Activated CD4-positive, alpha-beta T cell treated with anti-CD3 and anti-CD28 coated beads for 36 hours (primary cell): ENCODE measurements around the gene ZNF680. TPM values are rescaled to one million over a fixed set of nuclear protein-coding genes. Genes with fewer than 3 reads are reported as not detected.
"Not testable (repeated sequence)": the region's sequence is repeated elsewhere in the genome, so short reads cannot be mapped to it uniquely, and the experiment has no call there.

Experiments used
- ATAC-seq: fragments of 200-7000 bp; cut with Tn5 transposase; one replicate; pipeline ENCODE4 v1.10.0; 2021; ENCODE audit warnings: mild to moderate bottlenecking, moderate library complexity
- CTCF ChIA-PET: fragments of 350-600 bp; sonication (Branson Sonifier 250); formaldehyde crosslinking; loops from one replicate; lab custom pipeline; 2021; ENCODE audit warnings: antibody characterized with exemption; lab: Charles Lee
- POLR2A ChIA-PET: fragments of 350-600 bp; sonication (Branson Sonifier 250); formaldehyde crosslinking; loops from one replicate; lab custom pipeline; 2021; ENCODE audit warnings: antibody characterized with exemption, inconsistent platforms; lab: Charles Lee
- DNase-seq: peaks from one replicate; pipeline ENCODE4 v3.0.0-alpha.2; 2020
- H3K27ac Mint-ChIP-seq: one replicate; pipeline ENCODE4 v1.8.0; 2021; ENCODE audit warnings: mixed read lengths
- H3K27me3 Mint-ChIP-seq: one replicate; pipeline ENCODE4 v1.8.0; 2021; ENCODE audit warnings: mixed read lengths
- H3K36me3 Mint-ChIP-seq: one replicate; pipeline ENCODE4 v1.8.0; 2021; ENCODE audit warnings: low read depth, mixed read lengths
- H3K4me1 Mint-ChIP-seq: one replicate; pipeline ENCODE4 v1.8.0; 2021; ENCODE audit warnings: mixed read lengths
- H3K4me3 Mint-ChIP-seq: one replicate; pipeline ENCODE4 v1.8.0; 2021; ENCODE audit warnings: mild to moderate bottlenecking, moderate library complexity, mixed read lengths
- H3K9me3 Mint-ChIP-seq: one replicate; pipeline ENCODE4 v1.8.0; 2021; ENCODE audit warnings: low read depth, mixed read lengths
- intact Hi-C, 2 experiments: fragments of 100-400 bp; cut with DNase I in 1 of 2; cut with micrococcal nuclease in 1 of 2; formaldehyde crosslinking; loops; one replicate each; pipeline versions ENCODE4 v1.14.2 to v1.15.1; 2022 to 2024; cut with DNase I, micrococcal nuclease
- total RNA-seq, 2 experiments: library from RNA; stranded (reverse); gene quantifications; one replicate each; pipeline ENCODE4 v1.2.3, GENCODE V29; 2021

The ZNF680 gene
- total RNA-seq, 2 experiments from 2014 or later, result 12.5 to 12.6 TPM

DNA sequence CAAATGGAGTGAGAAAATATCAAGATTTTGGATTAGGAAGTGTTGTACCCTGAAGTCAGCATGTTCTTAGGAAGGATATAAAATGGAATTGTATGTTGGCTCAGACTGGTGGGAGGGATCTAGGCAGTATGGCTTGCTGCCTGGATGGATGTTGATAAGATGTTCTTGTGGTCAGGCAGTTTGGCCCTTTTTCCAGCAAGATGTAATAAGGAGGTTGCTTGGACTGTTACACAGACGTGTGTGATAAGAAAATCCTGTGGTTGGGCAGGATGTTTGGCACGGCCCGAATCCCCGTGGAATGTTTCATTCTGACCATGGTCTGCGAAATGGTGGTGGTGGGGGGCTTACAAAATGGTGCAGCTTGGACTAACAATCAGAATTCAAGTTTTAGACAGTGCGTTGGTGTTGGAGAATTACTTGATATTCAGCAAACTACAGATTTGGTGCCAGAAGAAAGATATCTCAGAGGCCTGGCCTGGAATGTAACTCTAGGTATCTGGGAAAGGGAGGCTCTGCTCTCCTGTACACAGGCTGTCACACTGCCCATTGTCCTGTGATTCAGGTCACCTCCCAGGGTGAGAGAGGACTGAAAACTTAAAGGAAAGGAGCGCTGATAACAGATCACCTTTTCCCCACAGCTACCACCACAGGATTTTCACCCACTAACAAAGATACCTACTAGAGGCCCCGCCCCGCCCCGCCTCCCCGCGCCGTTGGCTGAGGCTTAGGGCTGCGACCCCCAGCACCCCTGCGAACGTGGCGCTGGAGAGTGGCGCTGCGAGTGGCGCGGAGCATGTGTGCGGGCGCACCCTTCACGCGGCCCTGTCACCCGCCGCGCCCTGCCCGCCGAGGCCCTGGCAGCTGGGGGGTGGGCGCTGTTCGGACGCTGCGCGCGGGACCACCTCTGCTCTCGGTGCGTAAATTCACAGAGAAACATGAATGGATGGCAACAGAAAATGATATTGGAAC lies 19.3 kb upstream of the ZNF680 start:
- ATAC-seq, result no peak
- Mint-ChIP-seq H3K4me1 (no peaks in the 10 kb centered on the region), H3K27me3 (no peaks in the 10 kb centered on the region), H3K36me3 (no peaks in the 10 kb centered on the region), H3K27ac (no peak overlapping the region), H3K9me3 (peaks cover 6% of the 10 kb centered on the region), H3K4me3 (no peak overlapping the region)
- ChIA-PET CTCF (interaction anchor here (1.0 kb wide), 1 partner anchor 30 kb away, joined by 3 read pairs; no protein-coding TSS in a partner anchor), POLR2A (no interaction called here)
- intact Hi-C loops, result no loop called here
- DNase-seq, result no peak

GRCh38 chr7:64581391-64581790 lies 18.5 kb upstream of the ZNF680 start:
- Mint-ChIP-seq H3K36me3 (no peaks in the 10 kb centered on the region), H3K27me3 (no peaks in the 10 kb centered on the region), H3K4me3 (no peak overlapping the region), H3K4me1 (no peaks in the 10 kb centered on the region), H3K27ac (no peak overlapping the region), H3K9me3 (peaks cover 3% of the 10 kb centered on the region)
- POLR2A ChIA-PET, result no interaction called here
- intact Hi-C loops, result no loop called here
- DNase-seq (no peak), ATAC-seq (no peak)
- CTCF ChIA-PET, result no interaction called here

GRCh38 chr7:64574540-64575099 lies 11.7 kb upstream of the ZNF680 start:
- no peak overlapping the region for H3K4me3 Mint-ChIP-seq
- peaks cover 3% of the 10 kb centered on the region for H3K36me3 Mint-ChIP-seq
- H3K27me3 Mint-ChIP-seq, result peaks cover 4% of the 10 kb centered on the region
- no peak overlapping the region for H3K27ac Mint-ChIP-seq
- intact Hi-C loops, result no loop called here
- ChIA-PET POLR2A (no interaction called here), CTCF (no interaction called here)
- DNase-seq, result no peak
- no peak for ATAC-seq
- H3K9me3 Mint-ChIP-seq, result no peaks in the 10 kb centered on the region
- H3K4me1 Mint-ChIP-seq, result peaks cover 5% of the 10 kb centered on the region

GRCh38 chr7:64570284-64570605 lies 7.4 kb upstream of the ZNF680 start:
- H3K9me3 Mint-ChIP-seq, DNase-seq, intact Hi-C loops, ATAC-seq, H3K27me3 Mint-ChIP-seq, POLR2A ChIA-PET, H3K4me1 Mint-ChIP-seq, H3K36me3 Mint-ChIP-seq: not testable (repeated sequence)
- peak overlapping the region; percentile 71 for H3K4me3 Mint-ChIP-seq
- CTCF ChIA-PET, result interaction anchor here (1.2 kb wide), 1 partner anchor 41 kb away, joined by 3 read pairs; no protein-coding TSS in a partner anchor
- H3K27ac Mint-ChIP-seq, result peak overlapping the region; percentile 89

GRCh38 chr7:64569372-64570283 lies 6.8 kb upstream of the ZNF680 start:
- peak; percentile 60 for DNase-seq
- CTCF ChIA-PET, H3K36me3 Mint-ChIP-seq: not testable (repeated sequence)

GRCh38 chr7:64562256-64562625 lies 630 bp downstream of the ZNF680 start:
- Mint-ChIP-seq H3K27ac (peak overlapping the region; percentile 100), H3K4me1 (peaks cover 19% of the 10 kb centered on the region), H3K4me3 (peak overlapping the region; percentile 99), H3K27me3 (no peaks in the 10 kb centered on the region), H3K36me3 (peaks cover 42% of the 10 kb centered on the region), H3K9me3 (peaks cover 9% of the 10 kb centered on the region)
- intact Hi-C loops, result loop anchor here (2.0 to 10.0 kb wide), 11 partner anchors 40 to 810 kb away; partner anchors contain the start of genes ZNF138 (in 2 of the 2), ZNF273 (in 2 of the 2), ERV3-1 (in 1 of the 2) and ZNF107 (in 1 of the 2)
- ChIA-PET CTCF (interaction anchor here (0.7 to 1.2 kb wide), 3 partner anchors 9 to 379 kb away, joined by 3 to 4 read pairs (median 3); no protein-coding TSS in a partner anchor), POLR2A (interaction anchor here (1.4 to 1.6 kb wide), 2 partner anchors 255 to 445 kb away, joined by 4 to 6 read pairs; partner anchors contain the start of gene ERV3-1)
- no peak for ATAC-seq
- no peak for DNase-seq

More at GRCh38 chr7:64569372-64570283, 6.8 kb upstream of the ZNF680 start:
- Mint-ChIP-seq H3K4me3 (peak overlapping the region; percentile 71), H3K27ac (peak overlapping the region; percentile 89)
- POLR2A ChIA-PET, H3K4me1 Mint-ChIP-seq, H3K9me3 Mint-ChIP-seq, H3K27me3 Mint-ChIP-seq: not testable (repeated sequence)
- intact Hi-C loops, result loop anchor here (10.0 kb wide), 4 partner anchors 225 to 645 kb away; partner anchors contain the start of genes ERV3-1 (in 1 of the 2), ZNF138 (in 1 of the 2) and ZNF273 (in 1 of the 2)
- ATAC-seq, result peak; percentile 72

- POLR2A ChIA-PET, result no interaction called here
- H3K4me1 Mint-ChIP-seq, result peaks cover 22% of the 10 kb centered on the region
Observed at GRCh38 chr7:64559206-64559605, 3.7 kb downstream of the ZNF680 start.

DNA sequence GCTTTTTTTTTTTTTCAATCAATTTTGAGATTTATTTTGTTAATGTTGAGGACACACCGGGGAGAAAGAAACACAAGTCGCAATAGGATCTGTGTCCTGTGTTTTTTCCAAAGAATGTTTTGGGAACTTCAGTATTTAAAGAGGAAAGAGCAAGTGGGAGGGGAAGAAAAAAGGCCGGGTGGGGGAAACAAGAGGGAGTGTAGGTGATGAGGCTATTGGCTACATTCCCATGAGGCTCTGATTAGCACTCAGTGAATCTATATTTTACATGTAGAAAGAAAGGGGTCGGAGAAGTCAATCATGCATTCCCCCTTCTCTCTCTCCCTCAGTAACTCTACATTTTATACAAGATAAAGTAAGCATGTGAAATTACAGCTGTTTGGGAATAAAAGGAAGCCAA lies 4.1 kb downstream of the ZNF680 start:
- H3K36me3 Mint-ChIP-seq, result peaks cover 68% of the 10 kb centered on the region
- ChIA-PET CTCF (no interaction called here), POLR2A (no interaction called here)
- H3K27me3 Mint-ChIP-seq, result no peaks in the 10 kb centered on the region
- H3K27ac Mint-ChIP-seq, result no peak overlapping the region
- DNase-seq (no peak), ATAC-seq (no peak)
- H3K4me3 Mint-ChIP-seq, result no peak overlapping the region
- peaks cover 18% of the 10 kb centered on the region for H3K4me1 Mint-ChIP-seq
- peaks cover 21% of the 10 kb centered on the region for H3K9me3 Mint-ChIP-seq
- intact Hi-C loops, result no loop called here

More at GRCh38 chr7:64559206-64559605, 3.7 kb downstream of the ZNF680 start:
- H3K9me3 Mint-ChIP-seq, result peaks cover 21% of the 10 kb centered on the region
- H3K36me3 Mint-ChIP-seq, result peaks cover 68% of the 10 kb centered on the region
- no peaks in the 10 kb centered on the region for H3K27me3 Mint-ChIP-seq
- CTCF ChIA-PET, result no interaction called here
- no peak overlapping the region for H3K4me3 Mint-ChIP-seq
- DNase-seq (no peak), ATAC-seq (no peak)
- no peak overlapping the region for H3K27ac Mint-ChIP-seq
- intact Hi-C loops, result no loop called here

DNA sequence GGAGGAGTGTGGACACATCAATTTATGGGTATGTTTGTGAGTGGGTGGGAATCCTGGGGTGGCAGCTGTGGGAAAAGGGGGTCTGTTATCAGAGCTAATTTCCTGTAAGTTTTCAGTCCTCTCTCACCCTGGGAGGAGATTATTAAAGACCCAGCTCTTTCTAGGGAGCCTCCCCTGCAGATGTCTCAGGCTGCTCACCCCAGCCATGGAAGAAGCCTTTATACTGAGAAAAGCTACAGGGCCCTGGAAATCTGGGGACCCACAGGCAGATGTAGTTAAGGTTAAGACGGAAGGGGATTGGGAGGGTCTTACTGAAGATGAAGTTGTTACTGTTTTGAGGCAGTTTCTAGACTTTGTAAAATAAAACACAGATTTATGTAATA lies 4.6 kb downstream of the ZNF680 start:
- no peak for DNase-seq
- POLR2A ChIA-PET, result no interaction called here
- CTCF ChIA-PET, result no interaction called here
- Mint-ChIP-seq H3K4me3 (no peak overlapping the region), H3K36me3 (peaks cover 71% of the 10 kb centered on the region), H3K9me3 (peaks cover 21% of the 10 kb centered on the region), H3K27ac (no peak overlapping the region), H3K27me3 (no peaks in the 10 kb centered on the region), H3K4me1 (peaks cover 15% of the 10 kb centered on the region)
- no peak for ATAC-seq
- intact Hi-C loops, result no loop called here

GRCh38 chr7:64557601-64558322 lies 5.1 kb downstream of the ZNF680 start:
- Mint-ChIP-seq H3K27ac (no peak overlapping the region), H3K4me1 (peaks cover 15% of the 10 kb centered on the region), H3K9me3 (peaks cover 21% of the 10 kb centered on the region), H3K27me3 (no peaks in the 10 kb centered on the region), H3K4me3 (no peak overlapping the region), H3K36me3 (peaks cover 69% of the 10 kb centered on the region)
- CTCF ChIA-PET, result no interaction called here
- intact Hi-C loops, result no loop called here
- ATAC-seq (no peak), DNase-seq (no peak)
- POLR2A ChIA-PET, result no interaction called here
